ENCODE measurements around the gene ZNF304. TPM values are rescaled to one million over a fixed set of nuclear protein-coding genes. Genes with fewer than 3 reads are reported as not detected.
A peak's percentile ranks its signal among the peaks of the same experiment; 100 is the strongest.

The ZNF304 gene
- total and polyA plus RNA-seq, 2 of the 13 experiments (the other 11 are each of a cell fraction or from before 2014, with no cell fraction given): 3.4 to 8.0 TPM

- no peak for TF ChIP-seq DMAP1 (CRISPR knock-in tag; IDR thresholded peaks at IDR 0.05)
- no peak for TF ChIP-seq U2AF1 (optimal IDR thresholded peaks at IDR 0.05; ENCODE audit: low read depth, low read length)
- no peak for TF ChIP-seq PHB2 (IDR thresholded peaks at IDR 0.05; ENCODE audit: partially characterized antibody)
- no peak for TF ChIP-seq HHEX (CRISPR knock-in tag; IDR thresholded peaks at IDR 0.05)
- TF ChIP-seq JDP2 (CRISPR knock-in tag; IDR thresholded peaks at IDR 0.05; ENCODE audit: borderline replicate concordance): no peak
- TF ChIP-seq GATAD1 (CRISPR knock-in tag; IDR thresholded peaks at IDR 0.05): peak; percentile 94
- TF ChIP-seq DMTF1 (CRISPR knock-in tag; IDR thresholded peaks at IDR 0.05): no peak
- peak; percentile 70; the same call in 1 of the 3 replicates for TF ChIP-seq MXI1 (IDR thresholded peaks at IDR 0.05; ENCODE audit: borderline replicate concordance, low read depth, low read length)
- TF ChIP-seq ZNF343 (CRISPR knock-in tag; IDR thresholded peaks at IDR 0.05): no peak
- no peak for TF ChIP-seq ZNF34 (CRISPR knock-in tag; IDR thresholded peaks at IDR 0.05; ENCODE audit: borderline replicate concordance)
- TF ChIP-seq TFDP1 (CRISPR knock-in tag; IDR thresholded peaks at IDR 0.05; ENCODE audit: borderline replicate concordance): peak; percentile 76
- 0 out of 4 replicates have a peak, but pooled peaks of 1 of the 2 experiments have one; percentile 45 for TF ChIP-seq ATF4 (CRISPR knock-in tag; IDR thresholded peaks at IDR 0.05)
- TF ChIP-seq CENPBD1 (CRISPR knock-in tag; IDR thresholded peaks at IDR 0.05; ENCODE audit: borderline replicate concordance, low read depth): no peak
- no peak for TF ChIP-seq TOE1 (CRISPR knock-in tag; IDR thresholded peaks at IDR 0.05)
- TF ChIP-seq ZNF430 (CRISPR knock-in tag; IDR thresholded peaks at IDR 0.05): 0 out of 2 replicates have a peak, but pooled peaks have one; percentile 57
- TF ChIP-seq, protein P1, sequence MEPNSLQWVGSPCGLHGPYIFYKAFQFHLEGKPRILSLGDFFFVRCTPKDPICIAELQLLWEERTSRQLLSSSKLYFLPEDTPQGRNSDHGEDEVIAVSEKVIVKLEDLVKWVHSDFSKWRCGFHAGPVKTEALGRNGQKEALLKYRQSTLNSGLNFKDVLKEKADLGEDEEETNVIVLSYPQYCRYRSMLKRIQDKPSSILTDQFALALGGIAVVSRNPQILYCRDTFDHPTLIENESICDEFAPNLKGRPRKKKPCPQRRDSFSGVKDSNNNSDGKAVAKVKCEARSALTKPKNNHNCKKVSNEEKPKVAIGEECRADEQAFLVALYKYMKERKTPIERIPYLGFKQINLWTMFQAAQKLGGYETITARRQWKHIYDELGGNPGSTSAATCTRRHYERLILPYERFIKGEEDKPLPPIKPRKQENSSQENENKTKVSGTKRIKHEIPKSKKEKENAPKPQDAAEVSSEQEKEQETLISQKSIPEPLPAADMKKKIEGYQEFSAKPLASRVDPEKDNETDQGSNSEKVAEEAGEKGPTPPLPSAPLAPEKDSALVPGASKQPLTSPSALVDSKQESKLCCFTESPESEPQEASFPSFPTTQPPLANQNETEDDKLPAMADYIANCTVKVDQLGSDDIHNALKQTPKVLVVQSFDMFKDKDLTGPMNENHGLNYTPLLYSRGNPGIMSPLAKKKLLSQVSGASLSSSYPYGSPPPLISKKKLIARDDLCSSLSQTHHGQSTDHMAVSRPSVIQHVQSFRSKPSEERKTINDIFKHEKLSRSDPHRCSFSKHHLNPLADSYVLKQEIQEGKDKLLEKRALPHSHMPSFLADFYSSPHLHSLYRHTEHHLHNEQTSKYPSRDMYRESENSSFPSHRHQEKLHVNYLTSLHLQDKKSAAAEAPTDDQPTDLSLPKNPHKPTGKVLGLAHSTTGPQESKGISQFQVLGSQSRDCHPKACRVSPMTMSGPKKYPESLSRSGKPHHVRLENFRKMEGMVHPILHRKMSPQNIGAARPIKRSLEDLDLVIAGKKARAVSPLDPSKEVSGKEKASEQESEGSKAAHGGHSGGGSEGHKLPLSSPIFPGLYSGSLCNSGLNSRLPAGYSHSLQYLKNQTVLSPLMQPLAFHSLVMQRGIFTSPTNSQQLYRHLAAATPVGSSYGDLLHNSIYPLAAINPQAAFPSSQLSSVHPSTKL (CRISPR knock-in tag; IDR thresholded peaks at IDR 0.05): 0 out of 2 replicates have a peak, but pooled peaks have one; percentile 5
- TF ChIP-seq SCMH1 (CRISPR knock-in tag; IDR thresholded peaks at IDR 0.05; ENCODE audit: borderline replicate concordance): no peak
- peak; percentile 78; the same call in 1 of the 2 replicates for TF ChIP-seq KMT2B (CRISPR knock-in tag; IDR thresholded peaks at IDR 0.05)
- no peak for TF ChIP-seq TEAD2 (CRISPR knock-in tag; IDR thresholded peaks at IDR 0.05)
- TF ChIP-seq ZNF747 (CRISPR knock-in tag; IDR thresholded peaks at IDR 0.05; ENCODE audit: borderline replicate concordance): no peak
- TF ChIP-seq THYN1 (CRISPR knock-in tag; IDR thresholded peaks at IDR 0.05; ENCODE audit: borderline replicate concordance, low read depth): no peak
Measured at GRCh38 chr19:57389730-57390598, 38.9 kb downstream of the ZNF304 start, which contains the start of gene ZNF548 (continued).

Data from HepG2 (cell line).